IMR-90 (cell line): ENCODE data around the gene ZFAND2B.

Source experiments
- BHLHE40 ChIP-seq: fragments of 150-350 bp; IDR thresholded peaks from 2 replicates; pipeline ENCODE4 v1.6.1; 2016; ENCODE audit warnings: mild to moderate bottlenecking, low read depth, low read length
- CHD1 ChIP-seq: IDR thresholded peaks from 2 replicates; pipeline ENCODE4 v1.6.1; 2012; ENCODE audit warnings: low read depth, low read length, improper control_type of control experiment
- RAD21 ChIP-seq: IDR thresholded peaks from 2 replicates; pipeline ENCODE4 v1.6.1; 2012; ENCODE audit warnings: low read length, improper control_type of control experiment
- RFX5 ChIP-seq: IDR thresholded peaks from 2 replicates; pipeline ENCODE4 v1.8.0; 2012; ENCODE audit warnings: low read depth, mild to moderate bottlenecking, low read length, moderate library complexity
- TF ChIP-seq, protein P1 (sequence below): conservative IDR thresholded peaks from 2 replicates; pipeline ENCODE4 v1.5.1; 2012; ENCODE audit warnings: mild to moderate bottlenecking, low read depth, low read length, improper control_type of control experiment
- TF ChIP-seq, protein P2 (sequence below): fragments of 150-350 bp; IDR thresholded peaks from 2 replicates; pipeline ENCODE4 v1.6.1; 2017; ENCODE audit warnings: mild to moderate bottlenecking, antibody characterized with exemption, low read length, low read depth

- TF ChIP-seq, protein P1, sequence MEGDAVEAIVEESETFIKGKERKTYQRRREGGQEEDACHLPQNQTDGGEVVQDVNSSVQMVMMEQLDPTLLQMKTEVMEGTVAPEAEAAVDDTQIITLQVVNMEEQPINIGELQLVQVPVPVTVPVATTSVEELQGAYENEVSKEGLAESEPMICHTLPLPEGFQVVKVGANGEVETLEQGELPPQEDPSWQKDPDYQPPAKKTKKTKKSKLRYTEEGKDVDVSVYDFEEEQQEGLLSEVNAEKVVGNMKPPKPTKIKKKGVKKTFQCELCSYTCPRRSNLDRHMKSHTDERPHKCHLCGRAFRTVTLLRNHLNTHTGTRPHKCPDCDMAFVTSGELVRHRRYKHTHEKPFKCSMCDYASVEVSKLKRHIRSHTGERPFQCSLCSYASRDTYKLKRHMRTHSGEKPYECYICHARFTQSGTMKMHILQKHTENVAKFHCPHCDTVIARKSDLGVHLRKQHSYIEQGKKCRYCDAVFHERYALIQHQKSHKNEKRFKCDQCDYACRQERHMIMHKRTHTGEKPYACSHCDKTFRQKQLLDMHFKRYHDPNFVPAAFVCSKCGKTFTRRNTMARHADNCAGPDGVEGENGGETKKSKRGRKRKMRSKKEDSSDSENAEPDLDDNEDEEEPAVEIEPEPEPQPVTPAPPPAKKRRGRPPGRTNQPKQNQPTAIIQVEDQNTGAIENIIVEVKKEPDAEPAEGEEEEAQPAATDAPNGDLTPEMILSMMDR: no peak
- TF ChIP-seq BHLHE40 (no peak), RFX5 (no peak), RAD21 (no peak), CHD1 (no peak)
- TF ChIP-seq, protein P2, sequence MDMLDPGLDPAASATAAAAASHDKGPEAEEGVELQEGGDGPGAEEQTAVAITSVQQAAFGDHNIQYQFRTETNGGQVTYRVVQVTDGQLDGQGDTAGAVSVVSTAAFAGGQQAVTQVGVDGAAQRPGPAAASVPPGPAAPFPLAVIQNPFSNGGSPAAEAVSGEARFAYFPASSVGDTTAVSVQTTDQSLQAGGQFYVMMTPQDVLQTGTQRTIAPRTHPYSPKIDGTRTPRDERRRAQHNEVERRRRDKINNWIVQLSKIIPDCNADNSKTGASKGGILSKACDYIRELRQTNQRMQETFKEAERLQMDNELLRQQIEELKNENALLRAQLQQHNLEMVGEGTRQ: no peak
Observed at GRCh38 chr2:219228041-219228910, 21.7 kb downstream of the ZFAND2B start.
